Keratinocyte (primary cell): ENCODE data around the gene MOB1B. TPM values are rescaled to one million over a fixed set of nuclear protein-coding genes. Genes with fewer than 3 reads are reported as not detected.

ENCODE experiments used
- DNase-seq: peaks from one replicate; pipeline ENCODE4 v3.0.0-alpha.2; 2011; ENCODE audit warnings: low read depth, missing footprints, low spot score
- FAIRE-seq: peaks from 2 replicates; lab custom pipeline; 2011; peaks lifted over from hg19 to GRCh38; lab: Jason Lieb, UNC
- H2AFZ ChIP-seq: 2 replicates; pipeline ENCODE4 v1.6.0; 2012; ENCODE audit warnings: low read length, control low read depth, inconsistent platforms; ENCODE audit not compliant: control insufficient read depth
- H3K27ac ChIP-seq: 2 replicates; pipeline ENCODE4 v1.5.1; 2011; ENCODE audit warnings: low read length; ENCODE audit not compliant: control insufficient read depth, insufficient read depth
- H3K27me3 ChIP-seq: 3 replicates; pipeline ENCODE4 v1.6.0; 2011; ENCODE audit warnings: low read length; ENCODE audit not compliant: control insufficient read depth, insufficient read depth; ENCODE audit errors: extremely low read depth
- H3K36me3 ChIP-seq, 2 experiments: 2 replicates in 1 of 2; 3 replicates in 1 of 2; pipeline ENCODE4 v1.5.1; 2011; ENCODE audit warnings: low read length in 2 of 2, mild to moderate bottlenecking in 1 of 2; ENCODE audit not compliant: control insufficient read depth in 2 of 2, insufficient read depth in 2 of 2; ENCODE audit errors: extremely low read depth in 1 of 2
- H3K4me1 ChIP-seq: 3 replicates; pipeline ENCODE4 v1.5.1; 2011; ENCODE audit warnings: low read length; ENCODE audit not compliant: control insufficient read depth, insufficient read depth; ENCODE audit errors: extremely low read depth
- H3K4me2 ChIP-seq: 3 replicates; pipeline ENCODE4 v1.6.0; 2011; ENCODE audit warnings: low read depth, low read length; ENCODE audit not compliant: control insufficient read depth, insufficient read depth; ENCODE audit errors: extremely low read depth
- H3K4me3 ChIP-seq, 3 experiments: fragments of 200-600 bp in 1 of 3; sonication (generic) in 1 of 3; 2 replicates in 2 of 3; 3 replicates in 1 of 3; pipeline ENCODE4 v1.5.1; 2011 to 2016; ENCODE audit warnings: low read length in 3 of 3, mild to moderate bottlenecking in 3 of 3, control low read depth in 2 of 3, inconsistent platforms in 1 of 3, low read depth in 1 of 3, mixed read lengths in 1 of 3, mixed run types in 1 of 3, moderate library complexity in 1 of 3; ENCODE audit not compliant: control insufficient read depth in 2 of 3, insufficient read depth in 2 of 3; ENCODE audit errors: extremely low read depth in 1 of 3
- H3K79me2 ChIP-seq: 2 replicates; pipeline ENCODE4 v1.6.0; 2012; ENCODE audit warnings: low read length; ENCODE audit not compliant: control insufficient read depth, insufficient read depth
- H3K9ac ChIP-seq: 3 replicates; pipeline ENCODE4 v1.6.0; 2011; ENCODE audit warnings: low read length; ENCODE audit not compliant: control insufficient read depth, insufficient read depth; ENCODE audit errors: extremely low read depth
- H3K9me1 ChIP-seq: 3 replicates; pipeline ENCODE4 v1.6.0; 2011; ENCODE audit warnings: low read length; ENCODE audit not compliant: control insufficient read depth, insufficient read depth; ENCODE audit errors: extremely low read depth
- H3K9me3 ChIP-seq: 2 replicates; pipeline ENCODE4 v1.5.1; 2012; ENCODE audit warnings: low read depth, low read length; ENCODE audit not compliant: control insufficient read depth
- H4K20me1 ChIP-seq: 3 replicates; pipeline ENCODE4 v1.6.0; 2011; ENCODE audit warnings: low read length; ENCODE audit not compliant: control insufficient read depth, insufficient read depth; ENCODE audit errors: extremely low read depth
- EZH2 ChIP-seq: IDR thresholded peaks from one replicate; pipeline ENCODE4 v1.6.1; 2012; ENCODE audit warnings: inconsistent platforms, mild to moderate bottlenecking, low read length, moderate library complexity
- dilution Hi-C: fragments of 300-500 bp; cut with MboI; formaldehyde crosslinking; loops from one replicate; pipeline ENCODE4 v1.7.0; 2020; ENCODE audit warnings: low sequenced_read_pairs; ENCODE audit not compliant: extremely low pct_ligation_motif_present
- polyA plus RNA-seq, 5 experiments: library from polyadenylated mRNA; depleted of rRNA in 3 of 5; stranded (reverse) in 3 of 5; stranded (forward) in 1 of 5; unstranded in 1 of 5; fragments of >200 nt; gene quantifications; 1 replicate in 1 of 5; 2 replicates in 3 of 5; 3 replicates in 1 of 5; pipeline versions ENCODE4 v1.2.1 to v1.2.3, GENCODE V29; 2011 to 2012; ENCODE audit warnings: missing spikeins in 2 of 5, low read depth in 1 of 5, low replicate concordance in 1 of 5
- TF ChIP-seq, protein P1 (sequence below), 3 experiments: IDR thresholded peaks in 1 of 3; conservative IDR thresholded peaks in 1 of 3; optimal IDR thresholded peaks in 1 of 3; 2 replicates in 2 of 3; 3 replicates in 1 of 3; pipeline versions ENCODE3 to v1.5.1; 2011; ENCODE audit warnings: low read length in 3 of 3, mild to moderate bottlenecking in 3 of 3, moderate library complexity in 2 of 3, control low read depth in 1 of 3, inconsistent platforms in 1 of 3; ENCODE audit not compliant: insufficient read depth in 2 of 3; ENCODE audit errors: extremely low read depth in 1 of 3

MOB1B gene
- polyA plus RNA-seq, 1 donor (not counting 4 experiments of a cell fraction or from before 2014, with no cell fraction given) = 15.6 TPM

DNA sequence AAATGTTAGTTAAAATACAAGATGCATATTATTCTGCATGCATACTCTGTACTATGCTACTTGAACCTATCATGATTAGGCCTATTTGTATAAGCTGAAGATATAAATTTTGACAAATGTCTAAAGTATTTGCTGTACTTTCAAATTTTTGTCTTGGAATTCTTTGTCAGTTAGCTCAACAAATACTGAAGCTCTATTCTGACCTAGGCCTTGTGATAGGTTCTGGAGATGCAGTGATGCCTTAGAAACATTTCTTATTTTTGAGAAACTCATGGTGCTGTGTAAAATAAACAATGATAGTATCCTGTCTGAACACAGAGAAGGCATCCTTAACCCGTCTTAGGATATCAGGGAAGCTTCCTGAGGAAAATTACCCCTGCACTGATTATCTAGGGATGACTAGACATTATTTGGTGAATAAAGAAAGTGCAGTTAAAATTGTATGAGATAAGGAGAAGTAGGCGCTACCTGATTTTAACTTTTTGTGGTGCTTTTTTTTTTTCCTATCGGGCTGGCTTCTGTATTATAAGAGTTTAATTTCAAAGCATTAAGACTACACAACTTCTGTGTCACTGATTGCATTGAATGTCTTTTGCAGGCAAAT, 43.4 kb downstream of the MOB1B start:
- Histone ChIP-seq H3K79me2 (peaks cover 38% of the 10 kb centered on the region), H3K4me2 (no peak overlapping the region), H3K4me3 (no peak overlapping the region), H4K20me1 (no peaks in the 10 kb centered on the region), H3K36me3 (no peaks in the 10 kb centered on the region), H3K9ac (no peak overlapping the region), H2AFZ (no peak overlapping the region), H3K9me1 (no peaks in the 10 kb centered on the region), H3K9me3 (no peaks in the 10 kb centered on the region), H3K27ac (no peak overlapping the region), H3K4me1 (no peaks in the 10 kb centered on the region), H3K27me3 (no peaks in the 10 kb centered on the region)
- dilution Hi-C loops = no loop called here
- DNase-seq (no peak), FAIRE-seq (no peak)
- TF ChIP-seq EZH2 = no peak
- TF ChIP-seq, protein P1, sequence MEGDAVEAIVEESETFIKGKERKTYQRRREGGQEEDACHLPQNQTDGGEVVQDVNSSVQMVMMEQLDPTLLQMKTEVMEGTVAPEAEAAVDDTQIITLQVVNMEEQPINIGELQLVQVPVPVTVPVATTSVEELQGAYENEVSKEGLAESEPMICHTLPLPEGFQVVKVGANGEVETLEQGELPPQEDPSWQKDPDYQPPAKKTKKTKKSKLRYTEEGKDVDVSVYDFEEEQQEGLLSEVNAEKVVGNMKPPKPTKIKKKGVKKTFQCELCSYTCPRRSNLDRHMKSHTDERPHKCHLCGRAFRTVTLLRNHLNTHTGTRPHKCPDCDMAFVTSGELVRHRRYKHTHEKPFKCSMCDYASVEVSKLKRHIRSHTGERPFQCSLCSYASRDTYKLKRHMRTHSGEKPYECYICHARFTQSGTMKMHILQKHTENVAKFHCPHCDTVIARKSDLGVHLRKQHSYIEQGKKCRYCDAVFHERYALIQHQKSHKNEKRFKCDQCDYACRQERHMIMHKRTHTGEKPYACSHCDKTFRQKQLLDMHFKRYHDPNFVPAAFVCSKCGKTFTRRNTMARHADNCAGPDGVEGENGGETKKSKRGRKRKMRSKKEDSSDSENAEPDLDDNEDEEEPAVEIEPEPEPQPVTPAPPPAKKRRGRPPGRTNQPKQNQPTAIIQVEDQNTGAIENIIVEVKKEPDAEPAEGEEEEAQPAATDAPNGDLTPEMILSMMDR (optimal IDR thresholded peaks at IDR 0.05 in 1 of 3, IDR thresholded peaks at IDR 0.05 in 1 of 3, conservative IDR thresholded peaks at IDR 0.05 in 1 of 3; ENCODE audit: extremely low read depth in 1 of 3, insufficient read depth in 2 of 3, low read length in 3 of 3) = no peak

DNA sequence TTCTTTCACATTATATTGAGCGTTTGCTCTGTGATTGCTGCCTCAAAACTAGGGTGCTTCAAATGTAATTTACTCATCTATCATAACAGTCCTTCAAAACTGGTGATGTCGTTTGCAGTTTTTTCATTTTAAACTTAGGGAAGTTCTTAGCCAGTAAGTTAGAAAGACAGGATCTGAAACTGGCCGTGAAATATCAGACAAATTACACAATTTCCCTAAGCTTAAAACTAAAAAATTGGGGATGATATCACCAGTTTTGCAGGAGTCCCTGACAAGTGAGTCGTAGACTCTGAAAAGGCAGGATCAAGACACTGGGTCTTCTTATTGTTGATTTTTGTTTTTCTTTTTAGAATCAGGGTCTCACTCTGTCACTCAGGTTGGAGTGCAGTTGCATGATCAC, 44.8 kb downstream of the MOB1B start:
- Histone ChIP-seq H3K4me1 (no peaks in the 10 kb centered on the region), H3K27ac (no peak overlapping the region), H3K27me3 (no peaks in the 10 kb centered on the region), H2AFZ (no peak overlapping the region), H3K9me3 (no peaks in the 10 kb centered on the region), H3K9me1 (no peaks in the 10 kb centered on the region), H3K9ac (no peak overlapping the region), H3K4me2 (no peak overlapping the region), H4K20me1 (no peaks in the 10 kb centered on the region), H3K79me2 (peaks cover 34% of the 10 kb centered on the region), H3K4me3 (no peak overlapping the region), H3K36me3 (no peaks in the 10 kb centered on the region)
- TF ChIP-seq, protein P1 (optimal IDR thresholded peaks at IDR 0.05 in 1 of 3, IDR thresholded peaks at IDR 0.05 in 1 of 3, conservative IDR thresholded peaks at IDR 0.05 in 1 of 3; ENCODE audit: extremely low read depth in 1 of 3, insufficient read depth in 2 of 3, low read length in 3 of 3) = no peak
- TF ChIP-seq EZH2 = no peak
- no peak for DNase-seq
- dilution Hi-C loops = no loop called here
- no peak for FAIRE-seq
